ENCODE measurements around the gene MRPL11.
"Not testable (repeated sequence)": the region's sequence is repeated elsewhere in the genome, so short reads cannot be mapped to it uniquely, and the experiment has no call there.

MRPL11 gene

DNA sequence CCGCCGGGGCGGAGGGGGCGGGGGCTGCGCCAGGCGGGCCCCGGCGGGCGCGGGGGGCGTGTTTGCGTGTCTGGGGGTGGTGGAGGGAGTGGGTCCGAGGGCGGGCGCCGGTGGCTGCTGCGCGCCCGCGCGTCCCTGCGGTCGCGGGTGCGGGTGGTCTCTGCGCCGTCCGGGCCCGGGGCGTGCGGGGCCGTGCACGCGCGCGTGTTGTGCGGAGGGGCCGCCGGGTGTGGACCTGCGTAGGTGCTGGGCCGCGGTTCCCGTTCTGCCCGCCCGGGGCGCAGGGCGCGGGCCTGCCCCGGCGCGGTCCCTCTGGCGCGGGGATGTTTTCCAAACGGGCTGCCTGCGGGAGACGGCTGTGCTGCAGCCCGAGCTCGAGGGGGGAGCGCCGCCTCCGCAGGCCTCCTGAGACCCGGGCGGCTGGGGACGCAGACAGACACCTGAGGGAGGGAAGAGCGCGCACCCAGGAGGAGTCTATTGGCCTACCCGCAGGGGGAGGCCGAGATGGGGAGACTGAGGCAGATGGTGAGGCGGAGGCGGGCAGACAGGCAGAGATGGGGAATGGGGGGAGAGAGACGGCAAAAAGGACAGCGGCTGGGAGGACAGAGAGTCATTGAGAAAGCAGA, 28.5 kb upstream of the MRPL11 start:
- DNase-seq: peak in 2 of 3 experiments; percentile 73 to 76

DNA sequence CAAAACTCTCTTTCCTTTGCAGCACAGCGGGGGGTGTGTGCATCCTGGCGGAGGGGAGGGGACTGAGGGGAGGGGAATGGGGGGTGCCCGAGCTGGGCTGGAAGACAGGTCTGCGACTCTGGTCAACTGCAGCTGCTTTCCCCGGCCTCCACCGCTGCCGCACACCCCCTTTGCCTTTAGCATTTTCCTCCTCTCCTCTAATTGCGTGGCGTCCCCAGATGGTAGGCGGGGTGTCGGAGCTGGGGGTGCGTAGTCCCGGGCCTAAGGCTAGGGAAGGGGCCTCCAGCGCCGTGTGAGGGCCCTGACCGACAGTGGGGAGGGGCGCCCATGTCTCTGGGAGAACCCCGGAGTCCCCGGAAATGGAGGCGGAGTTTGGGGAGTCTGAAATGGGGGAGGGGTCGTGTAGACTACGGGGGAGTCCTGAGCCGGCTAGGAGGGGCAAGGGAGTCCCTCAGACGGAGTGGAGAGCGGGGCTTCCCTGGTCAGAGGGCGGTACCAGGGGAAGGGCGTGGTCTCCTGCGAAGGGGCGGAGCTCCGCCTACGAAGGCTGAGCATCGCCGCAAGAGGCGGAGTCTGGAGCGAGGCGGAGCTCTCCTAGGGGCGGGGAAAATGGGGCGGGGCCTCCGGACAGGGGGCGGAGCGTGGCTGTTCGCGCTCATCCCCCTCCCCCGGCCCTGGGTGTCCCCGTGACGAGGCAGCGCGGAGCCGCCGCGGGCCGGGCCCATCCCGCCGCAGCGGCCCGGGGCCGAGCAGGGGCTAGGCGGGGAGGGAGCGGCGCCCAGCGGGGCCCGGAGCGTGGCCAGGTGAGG, 27.8 kb upstream of the MRPL11 start, which contains the start of gene PELI3:
Gene PELI3 (plus strand): TSS at position 681 of the 809 bp plus-strand sequence. CDS start 1,224 bp downstream, outside the sequence.
- DNase-seq: peak; percentile 89 to 94 (median 89)

- no peak for DNase-seq
These were observed 27.0 kb upstream of the MRPL11 start for GRCh38 chr11:66465373-66466224.

GRCh38 chr11:66464916-66465315, 26.3 kb upstream of the MRPL11 start:
- no peak for DNase-seq

DNA sequence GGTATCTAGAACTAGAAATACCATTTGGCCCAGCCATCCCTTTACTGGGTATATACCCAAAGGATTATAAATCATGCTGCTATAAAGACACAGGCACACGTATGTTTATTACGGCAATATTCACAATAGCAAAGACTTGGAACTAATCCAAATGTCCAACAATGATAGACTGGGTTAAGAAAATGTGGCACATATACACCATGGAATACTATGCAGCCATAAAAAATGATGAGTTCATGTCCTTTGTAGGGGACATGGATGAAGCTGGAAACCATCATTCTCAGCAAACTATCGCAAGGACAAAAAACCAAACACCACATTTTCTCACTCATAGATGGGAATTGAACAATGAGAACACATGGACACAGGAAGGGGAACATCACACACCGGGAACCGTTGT, 25.5 kb upstream of the MRPL11 start:
- not testable (repeated sequence) for DNase-seq

DNA sequence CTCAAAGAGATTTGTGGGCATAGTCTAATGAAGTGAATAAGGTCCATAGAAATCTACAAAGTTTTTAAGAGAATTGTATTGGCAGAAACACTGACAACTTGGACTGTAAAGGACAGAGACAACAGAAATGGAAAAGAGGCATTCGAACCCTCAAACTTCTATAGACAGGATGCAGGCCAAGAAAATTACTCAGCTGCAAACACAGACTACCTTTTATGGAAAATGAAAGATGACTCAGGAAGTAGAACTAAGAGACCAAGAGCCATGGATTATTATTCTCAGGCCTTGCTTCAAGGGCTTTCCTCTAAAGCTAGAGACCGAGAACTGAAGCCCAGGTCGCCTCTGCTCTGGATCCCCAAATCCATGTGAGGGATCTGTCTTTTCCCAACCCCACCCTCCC, 24.3 kb upstream of the MRPL11 start:
- DNase-seq: no peak

GRCh38 chr11:66462010-66462409, 23.4 kb upstream of the MRPL11 start:
- no peak for DNase-seq

DNA sequence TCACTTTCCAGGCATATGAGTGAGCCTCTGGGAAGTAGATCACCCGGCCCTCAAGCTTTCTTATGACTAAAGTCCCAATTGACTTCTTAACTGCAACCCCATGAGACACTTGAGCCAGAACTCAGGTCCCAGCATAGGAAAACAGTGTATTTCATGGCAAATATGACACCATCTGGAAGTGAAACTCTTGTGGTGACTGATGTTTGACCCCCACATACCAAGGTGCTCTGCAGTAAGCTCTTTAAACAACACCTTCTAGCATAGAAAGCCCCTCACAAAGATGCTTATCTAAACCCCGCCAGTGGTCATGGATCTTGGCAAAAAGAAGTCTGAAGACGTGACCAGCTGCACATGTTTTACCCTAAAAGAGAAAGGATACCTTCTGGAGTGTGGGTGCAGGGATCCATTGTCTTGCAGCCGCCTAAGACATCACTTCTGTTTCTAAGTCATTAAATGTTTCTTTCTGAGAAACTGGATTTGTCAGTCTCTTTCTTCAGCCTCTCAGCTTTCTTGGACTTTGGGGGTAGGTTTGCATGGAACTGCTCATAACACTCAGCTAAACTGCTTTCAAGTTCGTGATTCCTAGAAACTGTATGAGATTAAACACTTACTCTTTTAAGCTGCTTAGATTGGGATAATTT, 20.6 kb upstream of the MRPL11 start:
- DNase-seq: no peak

GRCh38 chr11:66457826-66458225, 19.2 kb upstream of the MRPL11 start:
- DNase-seq: no peak

DNA sequence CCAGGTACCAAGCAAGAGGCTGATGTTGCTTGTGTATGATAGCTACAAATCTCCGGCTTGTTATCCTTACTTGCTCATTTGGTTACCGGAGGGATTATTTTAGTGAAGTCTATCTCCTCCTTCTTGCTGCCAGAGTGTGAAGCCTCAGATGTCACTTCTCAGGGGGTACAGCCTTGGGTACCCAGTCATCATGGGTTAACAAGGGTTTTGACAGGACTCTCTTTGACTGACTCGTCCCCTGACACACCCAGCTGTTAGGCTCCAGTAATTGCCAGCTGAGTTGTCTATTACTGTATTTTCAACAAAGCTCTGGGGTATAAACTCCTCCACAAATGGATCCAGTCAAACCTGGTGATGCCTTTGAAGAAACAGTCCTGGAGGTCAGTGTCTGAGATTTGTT, 16.2 kb upstream of the MRPL11 start:
- no peak for DNase-seq

- DNase-seq: no peak
These were observed 15.6 kb upstream of the MRPL11 start for GRCh38 chr11:66454247-66454646.

DNA sequence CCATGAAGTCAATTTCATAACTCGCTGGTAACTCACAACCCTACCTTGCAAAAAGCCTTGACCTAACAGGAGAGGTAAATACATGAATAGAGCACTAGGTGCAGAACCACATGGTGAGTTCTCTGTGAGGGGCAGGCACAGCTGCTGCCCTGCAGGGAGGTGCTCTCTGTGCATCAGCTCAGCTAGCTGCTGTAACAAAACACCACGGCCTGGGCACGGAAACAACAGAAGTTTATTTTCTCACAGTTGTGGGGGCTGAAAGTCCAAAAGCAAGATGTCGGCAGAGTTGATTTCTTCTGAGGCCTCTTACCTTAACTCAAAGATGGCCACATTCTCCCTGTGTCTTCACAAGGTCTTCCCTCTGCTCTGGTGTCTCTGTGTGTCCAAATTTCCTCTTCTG, 13.0 kb upstream of the MRPL11 start:
- DNase-seq: no peak

DNA sequence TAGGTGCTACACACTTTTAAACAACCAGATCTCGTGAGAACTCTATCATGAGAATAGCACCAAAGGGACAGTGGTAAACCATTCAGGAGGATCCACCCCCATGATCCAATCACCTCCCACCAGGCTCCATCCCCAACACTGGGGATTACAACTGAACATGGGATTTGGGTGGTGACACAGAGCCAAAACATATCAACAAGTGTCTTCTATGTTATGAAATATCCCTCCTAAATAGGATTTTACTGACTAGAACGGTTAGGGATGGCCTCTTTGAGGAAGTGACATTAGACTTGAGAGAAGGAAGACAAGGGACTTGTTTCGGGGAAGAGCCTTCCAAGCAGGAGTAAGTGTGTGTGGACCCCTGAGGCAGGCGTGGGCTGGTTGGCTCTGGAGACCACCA, 11.9 kb upstream of the MRPL11 start:
- DNase-seq: no peak

DNA sequence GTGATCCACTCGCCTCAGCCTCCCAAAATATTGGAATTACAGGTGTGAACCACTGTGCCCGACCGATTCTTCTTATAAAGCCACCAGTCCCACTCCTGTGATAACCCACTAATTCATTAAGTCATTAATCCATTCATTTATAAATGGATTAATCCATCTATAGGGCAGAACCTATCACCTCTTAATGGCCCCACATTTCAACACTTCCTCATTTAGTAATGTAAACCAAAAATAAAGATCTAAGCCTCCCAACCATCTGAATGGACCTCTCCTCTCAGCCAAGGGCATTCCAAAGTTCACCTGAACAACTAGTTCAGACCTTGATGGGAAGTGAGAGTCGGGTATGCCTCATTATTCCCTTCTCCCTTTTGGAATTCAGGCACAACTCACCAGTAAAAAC, 9.9 kb upstream of the MRPL11 start:
- DNase-seq: no peak

GRCh38 chr11:66447012-66447411, 8.4 kb upstream of the MRPL11 start:
- no peak for DNase-seq

DNA sequence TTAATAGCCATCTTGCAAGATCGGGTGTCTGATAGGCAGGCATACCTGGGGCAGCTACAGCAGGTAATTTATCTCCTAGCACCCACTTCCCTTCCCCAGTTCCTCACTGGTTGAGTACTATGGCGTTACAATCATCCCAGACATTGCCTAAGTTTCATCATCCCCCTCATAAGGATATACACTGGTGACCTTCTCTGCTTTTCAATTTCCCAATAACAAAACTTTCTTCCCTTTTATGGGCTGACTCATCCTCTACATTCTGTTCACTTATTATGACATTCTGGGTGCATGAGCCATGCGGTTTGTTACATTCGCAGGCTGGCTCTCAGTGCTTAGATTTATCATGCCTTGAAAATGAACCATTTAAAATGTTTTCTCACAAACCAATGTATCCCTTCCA, 5.0 kb upstream of the MRPL11 start:
- no peak for DNase-seq

GRCh38 chr11:66440940-66441282, 2.3 kb upstream of the MRPL11 start:
- not testable (repeated sequence) for DNase-seq

- DNase-seq: not testable (repeated sequence)
These were observed 1.7 kb upstream of the MRPL11 start for GRCh38 chr11:66440101-66440939.

GRCh38 chr11:66437979-66438503, 607 bp downstream of the MRPL11 start:
- DNase-seq: no peak

GRCh38 chr11:66432597-66432996, 6.1 kb downstream of the MRPL11 start:
- no peak for DNase-seq

- DNase-seq: peak in 1 of 3 experiments; percentile 9
These were observed 6.7 kb downstream of the MRPL11 start for GRCh38 chr11:66431871-66432329.

DNA sequence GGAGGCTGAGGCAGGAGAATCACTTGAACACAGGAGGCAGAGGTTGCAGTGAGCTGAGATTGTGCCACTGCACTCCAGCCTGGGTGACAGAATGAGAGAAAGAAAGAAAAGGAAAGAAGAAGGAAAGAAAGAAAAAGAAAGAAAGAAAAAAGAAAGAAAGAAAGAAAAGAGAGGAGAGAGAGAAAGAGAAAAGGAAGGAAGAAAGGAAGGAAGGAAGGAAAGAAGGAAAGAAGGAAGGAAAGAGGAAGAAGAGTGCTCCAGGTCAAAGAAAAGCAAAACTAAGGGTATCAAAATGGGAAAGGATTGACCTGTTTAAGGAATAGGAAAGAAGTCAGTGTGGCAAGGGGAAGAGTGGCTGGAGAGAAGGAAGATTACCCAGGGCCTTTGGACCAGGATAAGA, 7.4 kb downstream of the MRPL11 start:
- DNase-seq: not testable (repeated sequence)

Data from NCI-H1417 (cell line).